ENCODE measurements around the gene HES5. TPM values are rescaled to one million over a fixed set of nuclear protein-coding genes. Genes with fewer than 3 reads are reported as not detected.

Gene HES5
- total and polyA plus RNA-seq, 2 experiments from 2014 or later, result 0.16 to 0.21 TPM

DNA sequence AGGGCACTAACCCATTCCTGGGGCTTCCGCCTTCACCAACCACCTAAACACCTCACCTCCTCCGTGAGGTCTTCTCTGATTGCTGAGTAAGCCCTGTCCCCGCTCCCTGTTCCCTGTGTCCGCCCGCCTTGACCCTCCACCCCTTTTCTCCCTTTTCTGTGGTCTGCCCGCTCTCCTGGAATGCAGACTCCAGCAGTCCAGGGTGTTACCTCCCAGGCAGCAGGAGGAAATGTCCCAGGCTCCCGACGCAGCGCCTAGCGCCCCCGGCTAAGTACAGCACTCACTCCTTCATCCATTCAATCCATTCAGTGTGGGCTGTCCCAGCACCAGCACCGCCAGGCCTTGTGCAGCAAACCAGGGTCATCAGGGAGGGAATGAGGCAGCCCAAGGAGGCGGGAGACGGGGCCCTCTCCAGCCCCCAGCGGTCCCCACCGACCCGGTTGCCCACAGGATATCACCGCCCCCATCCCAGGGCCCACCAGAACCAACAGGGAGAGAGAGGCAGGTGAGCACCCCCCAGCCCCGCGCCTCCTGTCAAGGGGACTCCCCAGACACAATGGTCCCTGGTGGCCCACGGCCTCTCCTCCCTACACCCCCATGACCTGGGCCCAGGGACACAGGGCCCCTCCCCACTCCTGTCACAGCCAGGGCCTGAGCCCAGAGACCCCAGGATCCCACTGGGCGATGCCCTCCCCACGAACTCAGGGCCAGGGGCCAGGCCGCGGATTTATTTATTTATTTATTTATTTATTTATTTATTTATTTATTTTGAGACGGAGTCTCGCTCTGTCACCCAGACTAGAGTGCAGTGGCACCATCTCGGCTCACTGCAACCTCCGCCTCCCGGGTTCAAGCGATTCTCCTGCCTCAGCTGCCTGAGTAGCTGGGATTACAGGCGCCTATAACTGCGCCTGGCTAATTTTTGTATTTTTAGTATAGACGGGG lies 36.3 kb upstream of the HES5 start (continued):
- TF ChIP-seq, protein P1, sequence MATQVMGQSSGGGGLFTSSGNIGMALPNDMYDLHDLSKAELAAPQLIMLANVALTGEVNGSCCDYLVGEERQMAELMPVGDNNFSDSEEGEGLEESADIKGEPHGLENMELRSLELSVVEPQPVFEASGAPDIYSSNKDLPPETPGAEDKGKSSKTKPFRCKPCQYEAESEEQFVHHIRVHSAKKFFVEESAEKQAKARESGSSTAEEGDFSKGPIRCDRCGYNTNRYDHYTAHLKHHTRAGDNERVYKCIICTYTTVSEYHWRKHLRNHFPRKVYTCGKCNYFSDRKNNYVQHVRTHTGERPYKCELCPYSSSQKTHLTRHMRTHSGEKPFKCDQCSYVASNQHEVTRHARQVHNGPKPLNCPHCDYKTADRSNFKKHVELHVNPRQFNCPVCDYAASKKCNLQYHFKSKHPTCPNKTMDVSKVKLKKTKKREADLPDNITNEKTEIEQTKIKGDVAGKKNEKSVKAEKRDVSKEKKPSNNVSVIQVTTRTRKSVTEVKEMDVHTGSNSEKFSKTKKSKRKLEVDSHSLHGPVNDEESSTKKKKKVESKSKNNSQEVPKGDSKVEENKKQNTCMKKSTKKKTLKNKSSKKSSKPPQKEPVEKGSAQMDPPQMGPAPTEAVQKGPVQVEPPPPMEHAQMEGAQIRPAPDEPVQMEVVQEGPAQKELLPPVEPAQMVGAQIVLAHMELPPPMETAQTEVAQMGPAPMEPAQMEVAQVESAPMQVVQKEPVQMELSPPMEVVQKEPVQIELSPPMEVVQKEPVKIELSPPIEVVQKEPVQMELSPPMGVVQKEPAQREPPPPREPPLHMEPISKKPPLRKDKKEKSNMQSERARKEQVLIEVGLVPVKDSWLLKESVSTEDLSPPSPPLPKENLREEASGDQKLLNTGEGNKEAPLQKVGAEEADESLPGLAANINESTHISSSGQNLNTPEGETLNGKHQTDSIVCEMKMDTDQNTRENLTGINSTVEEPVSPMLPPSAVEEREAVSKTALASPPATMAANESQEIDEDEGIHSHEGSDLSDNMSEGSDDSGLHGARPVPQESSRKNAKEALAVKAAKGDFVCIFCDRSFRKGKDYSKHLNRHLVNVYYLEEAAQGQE (IDR thresholded peaks at IDR 0.05; ENCODE audit: unreplicated experiment), result no peak

- ATAC-seq (no peak), DNase-seq (ENCODE audit: low spot score) (no peak)
- Histone ChIP-seq H4K20me1 (replicated peaks; ENCODE audit: insufficient read depth) (no peaks in the 10 kb centered on the region), H3K4me3 (no peak overlapping the region), H3K27me3 (ENCODE audit: insufficient read depth) (no peaks in the 10 kb centered on the region), H3K4me2 (no peak overlapping the region), H2AFZ (no peak overlapping the region), H3F3A (replicated peaks; ENCODE audit: low read depth) (no peaks in the 10 kb centered on the region), H3K9me2 (ENCODE audit: insufficient read depth) (no peaks in the 10 kb centered on the region), H3K4me1 (ENCODE audit: insufficient read depth) (no peaks in the 10 kb centered on the region), H3K27ac (ENCODE audit: low read depth) (no peak overlapping the region), H3K79me2 (replicated peaks; ENCODE audit: insufficient read depth) (no peaks in the 10 kb centered on the region), H3K36me3 (ENCODE audit: insufficient read depth) (no peaks in the 10 kb centered on the region)
- H3K27ac Mint-ChIP-seq, result no peak overlapping the region
- no peaks in the 10 kb centered on the region; the same call in 2 of the 3 replicates for H3K36me3 Mint-ChIP-seq (ENCODE audit: low read depth)
- H3K4me3 Mint-ChIP-seq, result no peak overlapping the region
- TF ChIP-seq, protein P2, sequence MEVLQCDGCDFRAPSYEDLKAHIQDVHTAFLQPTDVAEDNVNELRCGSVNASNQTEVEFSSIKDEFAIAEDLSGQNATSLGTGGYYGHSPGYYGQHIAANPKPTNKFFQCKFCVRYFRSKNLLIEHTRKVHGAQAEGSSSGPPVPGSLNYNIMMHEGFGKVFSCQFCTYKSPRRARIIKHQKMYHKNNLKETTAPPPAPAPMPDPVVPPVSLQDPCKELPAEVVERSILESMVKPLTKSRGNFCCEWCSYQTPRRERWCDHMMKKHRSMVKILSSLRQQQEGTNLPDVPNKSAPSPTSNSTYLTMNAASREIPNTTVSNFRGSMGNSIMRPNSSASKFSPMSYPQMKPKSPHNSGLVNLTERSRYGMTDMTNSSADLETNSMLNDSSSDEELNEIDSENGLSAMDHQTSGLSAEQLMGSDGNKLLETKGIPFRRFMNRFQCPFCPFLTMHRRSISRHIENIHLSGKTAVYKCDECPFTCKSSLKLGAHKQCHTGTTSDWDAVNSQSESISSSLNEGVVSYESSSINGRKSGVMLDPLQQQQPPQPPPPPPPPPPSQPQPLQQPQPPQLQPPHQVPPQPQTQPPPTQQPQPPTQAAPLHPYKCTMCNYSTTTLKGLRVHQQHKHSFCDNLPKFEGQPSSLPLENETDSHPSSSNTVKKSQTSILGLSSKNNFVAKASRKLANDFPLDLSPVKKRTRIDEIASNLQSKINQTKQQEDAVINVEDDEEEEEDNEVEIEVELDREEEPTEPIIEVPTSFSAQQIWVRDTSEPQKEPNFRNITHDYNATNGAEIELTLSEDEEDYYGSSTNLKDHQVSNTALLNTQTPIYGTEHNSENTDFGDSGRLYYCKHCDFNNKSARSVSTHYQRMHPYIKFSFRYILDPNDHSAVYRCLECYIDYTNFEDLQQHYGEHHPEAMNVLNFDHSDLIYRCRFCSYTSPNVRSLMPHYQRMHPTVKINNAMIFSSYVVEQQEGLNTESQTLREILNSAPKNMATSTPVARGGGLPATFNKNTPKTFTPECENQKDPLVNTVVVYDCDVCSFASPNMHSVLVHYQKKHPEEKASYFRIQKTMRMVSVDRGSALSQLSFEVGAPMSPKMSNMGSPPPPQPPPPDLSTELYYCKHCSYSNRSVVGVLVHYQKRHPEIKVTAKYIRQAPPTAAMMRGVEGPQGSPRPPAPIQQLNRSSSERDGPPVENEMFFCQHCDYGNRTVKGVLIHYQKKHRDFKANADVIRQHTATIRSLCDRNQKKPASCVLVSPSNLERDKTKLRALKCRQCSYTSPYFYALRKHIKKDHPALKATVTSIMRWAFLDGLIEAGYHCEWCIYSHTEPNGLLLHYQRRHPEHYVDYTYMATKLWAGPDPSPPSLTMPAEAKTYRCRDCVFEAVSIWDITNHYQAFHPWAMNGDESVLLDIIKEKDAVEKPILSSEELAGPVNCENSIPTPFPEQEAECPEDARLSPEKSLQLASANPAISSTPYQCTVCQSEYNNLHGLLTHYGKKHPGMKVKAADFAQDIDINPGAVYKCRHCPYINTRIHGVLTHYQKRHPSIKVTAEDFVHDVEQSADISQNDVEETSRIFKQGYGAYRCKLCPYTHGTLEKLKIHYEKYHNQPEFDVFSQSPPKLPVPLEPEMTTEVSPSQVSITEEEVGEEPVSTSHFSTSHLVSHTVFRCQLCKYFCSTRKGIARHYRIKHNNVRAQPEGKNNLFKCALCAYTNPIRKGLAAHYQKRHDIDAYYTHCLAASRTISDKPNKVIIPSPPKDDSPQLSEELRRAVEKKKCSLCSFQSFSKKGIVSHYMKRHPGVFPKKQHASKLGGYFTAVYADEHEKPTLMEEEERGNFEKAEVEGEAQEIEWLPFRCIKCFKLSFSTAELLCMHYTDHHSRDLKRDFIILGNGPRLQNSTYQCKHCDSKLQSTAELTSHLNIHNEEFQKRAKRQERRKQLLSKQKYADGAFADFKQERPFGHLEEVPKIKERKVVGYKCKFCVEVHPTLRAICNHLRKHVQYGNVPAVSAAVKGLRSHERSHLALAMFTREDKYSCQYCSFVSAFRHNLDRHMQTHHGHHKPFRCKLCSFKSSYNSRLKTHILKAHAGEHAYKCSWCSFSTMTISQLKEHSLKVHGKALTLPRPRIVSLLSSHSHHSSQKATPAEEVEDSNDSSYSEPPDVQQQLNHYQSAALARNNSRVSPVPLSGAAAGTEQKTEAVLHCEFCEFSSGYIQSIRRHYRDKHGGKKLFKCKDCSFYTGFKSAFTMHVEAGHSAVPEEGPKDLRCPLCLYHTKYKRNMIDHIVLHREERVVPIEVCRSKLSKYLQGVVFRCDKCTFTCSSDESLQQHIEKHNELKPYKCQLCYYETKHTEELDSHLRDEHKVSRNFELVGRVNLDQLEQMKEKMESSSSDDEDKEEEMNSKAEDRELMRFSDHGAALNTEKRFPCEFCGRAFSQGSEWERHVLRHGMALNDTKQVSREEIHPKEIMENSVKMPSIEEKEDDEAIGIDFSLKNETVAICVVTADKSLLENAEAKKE (CRISPR knock-in tag; IDR thresholded peaks at IDR 0.05), result no peak
- TF ChIP-seq CREB1 (CRISPR knock-in tag; IDR thresholded peaks at IDR 0.05; ENCODE audit: low read depth), result no peak
- TF ChIP-seq EZH2 (IDR thresholded peaks at IDR 0.05; ENCODE audit: low read depth, unreplicated experiment), result no peak
- no peak for TF ChIP-seq ZNF114 (CRISPR knock-in tag; IDR thresholded peaks at IDR 0.05)
- TF ChIP-seq, protein P3, sequence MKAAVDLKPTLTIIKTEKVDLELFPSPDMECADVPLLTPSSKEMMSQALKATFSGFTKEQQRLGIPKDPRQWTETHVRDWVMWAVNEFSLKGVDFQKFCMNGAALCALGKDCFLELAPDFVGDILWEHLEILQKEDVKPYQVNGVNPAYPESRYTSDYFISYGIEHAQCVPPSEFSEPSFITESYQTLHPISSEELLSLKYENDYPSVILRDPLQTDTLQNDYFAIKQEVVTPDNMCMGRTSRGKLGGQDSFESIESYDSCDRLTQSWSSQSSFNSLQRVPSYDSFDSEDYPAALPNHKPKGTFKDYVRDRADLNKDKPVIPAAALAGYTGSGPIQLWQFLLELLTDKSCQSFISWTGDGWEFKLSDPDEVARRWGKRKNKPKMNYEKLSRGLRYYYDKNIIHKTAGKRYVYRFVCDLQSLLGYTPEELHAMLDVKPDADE (IDR thresholded peaks at IDR 0.05), result no peak
- H3K4me1 Mint-ChIP-seq, result peaks cover 3% of the 10 kb centered on the region
- H3K9me3 Mint-ChIP-seq, result no peaks in the 10 kb centered on the region; the same call in 2 of the 3 replicates
- H3K27me3 Mint-ChIP-seq (ENCODE audit: insufficient read depth, low read depth, poor library complexity), result peaks cover 15% of the 10 kb centered on the region
Measured at GRCh38 chr1:2564815-2565374, 34.8 kb upstream of the HES5 start.
